Right atrium auricular region (tissue), 2 donors: ENCODE measurements around the gene LEMD1. TPM values are rescaled to one million over a fixed set of nuclear protein-coding genes. Genes with fewer than 3 reads are reported as not detected.

ENCODE experiments used
- DNase-seq: peaks from one replicate; pipeline ENCODE4 v3.0.0-alpha.2; 2019; ENCODE audit warnings: low spot score
- H3K27ac ChIP-seq, 2 donors: fragments of 200-600 bp; sonication (generic); 1 replicate in 1 of 2; 2 replicates in 1 of 2; pipeline ENCODE4 v1.5.1; 2016 to 2019
- H3K27me3 ChIP-seq, 2 donors: fragments of 200-600 bp; sonication (generic); one replicate each; pipeline versions ENCODE4 v1.5.1 to v1.6.0; 2017 to 2019
- H3K36me3 ChIP-seq: fragments of 200-600 bp; sonication (generic); one replicate; pipeline ENCODE4 v1.5.1; 2016
- H3K4me1 ChIP-seq, 2 donors: fragments of 200-600 bp; sonication (generic); one replicate each; pipeline versions ENCODE4 v1.5.1 to v1.6.0; 2017 to 2019
- H3K4me3 ChIP-seq, 2 donors: fragments of 200-600 bp; sonication (generic); 1 replicate in 1 of 2; 2 replicates in 1 of 2; pipeline ENCODE4 v1.5.1; 2017 to 2019; ENCODE audit warnings: mild to moderate bottlenecking in 1 of 2, moderate library complexity in 1 of 2
- H3K9me3 ChIP-seq, 2 donors: fragments of 200-600 bp; sonication (generic); one replicate each; pipeline ENCODE4 v1.5.1; 2019
- CTCF ChIP-seq, 2 donors: fragments of 200-600 bp; sonication (generic); IDR thresholded peaks; one replicate each; pipeline ENCODE4 v1.5.1; 2019; ENCODE audit warnings: antibody characterized with exemption in 2 of 2
- total RNA-seq, 2 donors: library from RNA; depleted of rRNA; stranded (reverse); fragments of >200 nt; gene quantifications; one replicate each; pipeline ENCODE4 v1.1.0, GENCODE V29; 2016

The LEMD1 gene
- total RNA-seq, 2 donors from 2014 or later, result not detected

DNA sequence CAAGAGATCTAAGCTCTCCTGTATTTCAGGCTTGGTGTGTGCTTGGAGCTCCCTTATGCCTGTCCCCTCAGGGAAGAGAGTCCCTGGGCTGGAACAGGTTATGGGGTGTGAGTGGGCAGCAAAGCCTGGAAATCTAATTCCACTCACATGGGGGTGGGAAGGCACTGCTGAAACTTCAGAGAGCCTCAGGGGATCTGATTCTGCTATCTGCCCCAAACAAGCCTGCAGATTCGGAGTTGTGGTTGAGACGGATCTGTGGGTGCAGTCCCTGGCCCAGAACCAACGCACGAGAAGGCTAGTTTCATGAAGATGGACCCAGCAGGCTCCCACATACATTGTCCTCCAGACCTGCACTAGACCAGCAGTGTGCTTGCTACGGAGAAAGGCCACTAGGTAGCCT lies 31.1 kb upstream of the LEMD1 start:
- TF ChIP-seq CTCF (IDR thresholded peaks at IDR 0.05), result no peak
- peaks cover 17 to 48% of the 10 kb centered on the region in 2 donors for H3K27me3 ChIP-seq
- H3K27ac ChIP-seq, result no peak overlapping the region
- no peaks in the 10 kb centered on the region for H3K9me3 ChIP-seq
- H3K4me3 ChIP-seq, result no peak overlapping the region
- H3K36me3 ChIP-seq, result no peaks in the 10 kb centered on the region
- H3K4me1 ChIP-seq, result peaks cover 0 to 37% of the 10 kb centered on the region in 2 donors
- no peak for DNase-seq

- no peak for TF ChIP-seq CTCF (IDR thresholded peaks at IDR 0.05)
- DNase-seq, result no peak
- peaks cover 14 to 43% of the 10 kb centered on the region in 2 donors for H3K27me3 ChIP-seq
- no peaks in the 10 kb centered on the region for H3K36me3 ChIP-seq
- H3K9me3 ChIP-seq, result no peaks in the 10 kb centered on the region
- no peak overlapping the region for H3K27ac ChIP-seq
- peaks cover 0 to 42% of the 10 kb centered on the region in 2 donors for H3K4me1 ChIP-seq
- H3K4me3 ChIP-seq, result no peak overlapping the region
Measured at GRCh38 chr1:205452364-205452763, 30.5 kb upstream of the LEMD1 start.

GRCh38 chr1:205451759-205452164 lies 29.9 kb upstream of the LEMD1 start:
- Histone ChIP-seq H3K36me3 (no peaks in the 10 kb centered on the region), H3K27ac (no peak overlapping the region), H3K9me3 (no peaks in the 10 kb centered on the region), H3K27me3 (peaks cover 14 to 37% of the 10 kb centered on the region in 2 donors), H3K4me1 (peaks cover 0 to 42% of the 10 kb centered on the region in 2 donors), H3K4me3 (no peak overlapping the region)
- no peak for DNase-seq
- TF ChIP-seq CTCF (IDR thresholded peaks at IDR 0.05), result no peak

DNA sequence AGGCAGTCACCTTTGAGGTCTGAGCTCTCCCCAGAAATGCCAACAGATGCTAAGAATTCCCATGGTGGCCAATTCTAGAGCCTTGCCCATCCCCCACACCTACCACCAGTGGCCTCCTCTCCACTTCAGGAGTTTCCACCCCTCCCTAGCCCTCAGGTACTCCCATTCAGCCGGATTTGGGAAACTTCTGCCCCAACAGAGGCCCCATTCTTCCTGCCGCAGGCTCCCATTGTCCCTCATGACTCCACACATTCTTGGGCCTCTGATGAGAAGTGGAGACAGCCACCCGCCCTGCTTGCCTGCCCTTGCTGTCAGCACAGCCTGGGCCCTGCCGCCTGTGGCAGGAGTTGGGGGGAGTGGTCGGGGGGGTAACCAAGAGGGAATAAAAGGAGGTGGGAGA lies 29.3 kb upstream of the LEMD1 start:
- no peak for DNase-seq
- H3K4me3 ChIP-seq, result no peak overlapping the region
- H3K36me3 ChIP-seq, result no peaks in the 10 kb centered on the region
- no peak for TF ChIP-seq CTCF (IDR thresholded peaks at IDR 0.05)
- no peaks in the 10 kb centered on the region for H3K9me3 ChIP-seq
- H3K4me1 ChIP-seq, result peaks cover 0 to 39% of the 10 kb centered on the region in 2 donors
- no peak overlapping the region for H3K27ac ChIP-seq
- peaks cover 10 to 31% of the 10 kb centered on the region in 2 donors for H3K27me3 ChIP-seq

DNA sequence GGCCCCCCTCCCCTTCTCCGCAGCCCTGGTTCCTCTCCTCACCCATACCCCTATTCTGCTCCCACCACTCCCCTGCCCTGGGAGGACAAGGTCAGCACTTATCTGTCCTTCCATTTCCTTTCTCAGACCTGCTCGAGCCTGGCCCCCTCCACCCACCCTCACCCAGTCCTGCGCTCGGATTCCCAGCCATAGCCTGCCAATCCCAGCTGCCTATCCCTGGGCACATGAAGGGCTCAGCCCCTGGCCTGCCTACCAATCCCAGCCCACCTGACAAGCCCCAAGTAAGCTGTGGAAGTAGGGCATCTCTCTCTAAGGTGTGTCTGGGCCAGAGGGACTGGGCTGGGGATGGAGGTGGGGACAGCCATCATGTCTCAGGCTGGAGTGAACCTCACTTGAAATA lies 28.6 kb upstream of the LEMD1 start:
- Histone ChIP-seq H3K36me3 (no peaks in the 10 kb centered on the region), H3K27ac (no peak overlapping the region), H3K9me3 (no peaks in the 10 kb centered on the region), H3K27me3 (peaks cover 7 to 23% of the 10 kb centered on the region in 2 donors), H3K4me3 (no peak overlapping the region), H3K4me1 (peaks cover 0 to 33% of the 10 kb centered on the region in 2 donors)
- no peak for TF ChIP-seq CTCF (IDR thresholded peaks at IDR 0.05)
- no peak for DNase-seq

GRCh38 chr1:205449750-205450443 lies 28.0 kb upstream of the LEMD1 start:
- Histone ChIP-seq H3K9me3 (no peaks in the 10 kb centered on the region), H3K4me3 (peak overlapping the region in 1 of 2 donors; percentile 3), H3K27me3 (peaks cover 3 to 18% of the 10 kb centered on the region in 2 donors), H3K27ac (no peak overlapping the region), H3K36me3 (no peaks in the 10 kb centered on the region), H3K4me1 (peaks cover 0 to 32% of the 10 kb centered on the region in 2 donors)
- no peak for DNase-seq
- TF ChIP-seq CTCF (IDR thresholded peaks at IDR 0.05), result no peak
